ENCODE results near the gene MFRP.

DNA sequence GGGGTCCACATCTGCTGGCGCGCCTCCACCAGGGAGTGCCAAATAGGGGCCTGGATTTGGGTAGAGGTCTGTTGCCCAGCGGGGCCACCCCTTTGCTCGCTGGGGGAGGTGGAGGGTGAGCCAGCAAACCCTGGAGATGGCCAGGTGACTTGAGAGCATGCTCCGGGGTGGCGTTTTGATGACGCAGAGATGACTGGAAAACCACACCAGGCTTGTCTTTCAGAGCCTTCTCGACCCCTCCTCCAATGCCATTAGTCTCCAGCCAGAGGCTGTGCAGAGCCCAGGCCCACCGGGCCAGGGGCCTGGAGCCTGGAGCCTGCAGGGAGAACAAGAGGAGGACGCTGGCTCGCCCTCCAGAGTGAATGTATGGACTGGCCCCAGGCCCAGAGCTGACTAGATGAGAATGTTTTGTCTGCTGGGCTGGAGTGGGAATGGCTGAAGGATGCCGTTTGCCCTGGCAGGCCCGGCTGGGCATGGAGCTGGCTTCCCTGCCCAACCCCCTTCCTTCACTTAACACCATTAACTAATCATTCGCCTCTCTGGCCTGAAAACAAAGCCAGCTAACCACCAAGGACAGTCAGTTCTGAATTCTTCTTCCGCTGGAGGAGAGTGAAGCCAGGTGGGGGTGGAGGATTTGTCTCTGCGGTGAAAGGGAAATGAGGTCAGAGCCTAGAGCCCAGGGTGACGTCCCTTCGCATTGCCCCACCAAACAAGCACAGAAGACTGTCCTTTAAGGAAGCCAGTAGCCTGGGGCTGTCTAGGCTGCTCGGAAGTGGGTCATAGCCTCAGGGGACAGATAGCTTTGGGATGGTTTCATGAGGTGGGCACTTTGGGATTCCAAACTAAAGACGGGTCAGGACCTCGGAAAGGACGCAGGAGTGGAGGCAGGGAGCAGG is 28.0 kb downstream of the MFRP start:
- TF ChIP-seq, protein P1, sequence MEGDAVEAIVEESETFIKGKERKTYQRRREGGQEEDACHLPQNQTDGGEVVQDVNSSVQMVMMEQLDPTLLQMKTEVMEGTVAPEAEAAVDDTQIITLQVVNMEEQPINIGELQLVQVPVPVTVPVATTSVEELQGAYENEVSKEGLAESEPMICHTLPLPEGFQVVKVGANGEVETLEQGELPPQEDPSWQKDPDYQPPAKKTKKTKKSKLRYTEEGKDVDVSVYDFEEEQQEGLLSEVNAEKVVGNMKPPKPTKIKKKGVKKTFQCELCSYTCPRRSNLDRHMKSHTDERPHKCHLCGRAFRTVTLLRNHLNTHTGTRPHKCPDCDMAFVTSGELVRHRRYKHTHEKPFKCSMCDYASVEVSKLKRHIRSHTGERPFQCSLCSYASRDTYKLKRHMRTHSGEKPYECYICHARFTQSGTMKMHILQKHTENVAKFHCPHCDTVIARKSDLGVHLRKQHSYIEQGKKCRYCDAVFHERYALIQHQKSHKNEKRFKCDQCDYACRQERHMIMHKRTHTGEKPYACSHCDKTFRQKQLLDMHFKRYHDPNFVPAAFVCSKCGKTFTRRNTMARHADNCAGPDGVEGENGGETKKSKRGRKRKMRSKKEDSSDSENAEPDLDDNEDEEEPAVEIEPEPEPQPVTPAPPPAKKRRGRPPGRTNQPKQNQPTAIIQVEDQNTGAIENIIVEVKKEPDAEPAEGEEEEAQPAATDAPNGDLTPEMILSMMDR (IDR thresholded peaks at IDR 0.05): no peak
- peak in 2 of 4 donors; percentile 52 to 56 for TF ChIP-seq POLR2A (IDR thresholded peaks at IDR 0.05)

All from esophagus squamous epithelium (tissue), 4 donors.